ENCODE results near the gene PTDSS2. TPM values are rescaled to one million over a fixed set of nuclear protein-coding genes. Genes with fewer than 3 reads are reported as not detected.
A peak's percentile ranks its signal among the peaks of the same experiment; 100 is the strongest.

The PTDSS2 gene
- total and polyA plus RNA-seq, 10 of the 15 experiments (the other 5 are each of a cell fraction or from before 2014, with no cell fraction given): 0.39 to 21.1 (median 10.8) TPM

DNA sequence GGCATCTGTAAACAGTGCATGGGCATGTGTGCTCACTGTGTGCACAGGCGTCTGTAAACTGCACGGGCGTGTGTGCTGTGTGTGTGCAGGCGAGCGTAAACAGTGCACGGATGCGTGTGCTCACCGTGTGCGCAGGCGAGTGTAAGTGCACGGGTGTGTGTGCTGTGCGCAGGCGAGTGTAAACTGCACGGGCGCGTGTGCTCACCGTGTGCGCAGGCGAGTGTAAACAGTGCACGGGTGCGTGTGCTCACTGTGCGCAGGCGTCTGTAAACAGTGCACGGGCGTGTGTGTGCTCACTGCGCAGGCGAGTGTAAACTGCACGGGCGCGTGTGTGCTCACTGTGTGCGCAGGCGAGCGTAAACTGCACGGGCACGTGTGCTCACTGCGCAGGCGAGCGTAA is 34.5 kb downstream of the PTDSS2 start:
- CTCF ChIA-PET: no interaction called here
- H3K36me3 ChIP-seq (ENCODE audit: control insufficient read depth in 2 of 2, insufficient read depth in 2 of 2, low read length in 1 of 2): no peaks in the 10 kb centered on the region
- BruUV-seq (replicated peaks): no TSS peak
- intact Hi-C loops (cut with micrococcal nuclease; ENCODE audit: unreplicated experiment) (no loop called here), in situ Hi-C loops (cut with MboI) (no loop called here)
- SMC1A ChIA-PET (ENCODE audit: uncharacterized antibody, unreplicated experiment): no interaction called here
- H3K4me3 ChIP-seq: no peak overlapping the region
- RAD21 ChIA-PET (ENCODE audit: unreplicated experiment): no interaction called here
- no peak overlapping the region for H3K9ac ChIP-seq (ENCODE audit: control insufficient read depth, insufficient read depth, low read length)
- no peak overlapping the region for H3K27ac ChIP-seq (ENCODE audit: control insufficient read depth, insufficient read depth)
- 98% methylated on average over 38 of the region's 38 CpGs for WGBS (ENCODE audit: insufficient coverage, insufficient replicate concordance, low lambda C conversion rate, missing lambda C conversion rate)
- no peaks in the 10 kb centered on the region for H4K20me1 ChIP-seq (ENCODE audit: control insufficient read depth, insufficient read depth)
- no peaks in the 10 kb centered on the region for H3K4me1 ChIP-seq (ENCODE audit: control insufficient read depth, insufficient read depth, low read length)
- no peak for DNase-seq (ENCODE audit: low read depth, low spot score)
- POLR2A ChIA-PET: no interaction called here
- no peaks in the 10 kb centered on the region for H3K79me2 ChIP-seq (ENCODE audit: control insufficient read depth, insufficient read depth, low read length)
- no peaks in the 10 kb centered on the region for H3K27me3 ChIP-seq (replicated peaks in 1 of 2; ENCODE audit: control insufficient read depth in 2 of 2, insufficient read depth in 2 of 2, low read length in 1 of 2)
- TF ChIP-seq TCF3 (IDR thresholded peaks at IDR 0.05; ENCODE audit: borderline replicate concordance, insufficient read depth, low read depth, low read length): peak; percentile 10; the same call in 1 of the 2 replicates
- no peak for TF ChIP-seq HDGF (IDR thresholded peaks at IDR 0.05)
- TF ChIP-seq, protein P1, sequence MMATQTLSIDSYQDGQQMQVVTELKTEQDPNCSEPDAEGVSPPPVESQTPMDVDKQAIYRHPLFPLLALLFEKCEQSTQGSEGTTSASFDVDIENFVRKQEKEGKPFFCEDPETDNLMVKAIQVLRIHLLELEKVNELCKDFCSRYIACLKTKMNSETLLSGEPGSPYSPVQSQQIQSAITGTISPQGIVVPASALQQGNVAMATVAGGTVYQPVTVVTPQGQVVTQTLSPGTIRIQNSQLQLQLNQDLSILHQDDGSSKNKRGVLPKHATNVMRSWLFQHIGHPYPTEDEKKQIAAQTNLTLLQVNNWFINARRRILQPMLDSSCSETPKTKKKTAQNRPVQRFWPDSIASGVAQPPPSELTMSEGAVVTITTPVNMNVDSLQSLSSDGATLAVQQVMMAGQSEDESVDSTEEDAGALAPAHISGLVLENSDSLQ (IDR thresholded peaks at IDR 0.05): no peak
- TF ChIP-seq, protein P2, sequence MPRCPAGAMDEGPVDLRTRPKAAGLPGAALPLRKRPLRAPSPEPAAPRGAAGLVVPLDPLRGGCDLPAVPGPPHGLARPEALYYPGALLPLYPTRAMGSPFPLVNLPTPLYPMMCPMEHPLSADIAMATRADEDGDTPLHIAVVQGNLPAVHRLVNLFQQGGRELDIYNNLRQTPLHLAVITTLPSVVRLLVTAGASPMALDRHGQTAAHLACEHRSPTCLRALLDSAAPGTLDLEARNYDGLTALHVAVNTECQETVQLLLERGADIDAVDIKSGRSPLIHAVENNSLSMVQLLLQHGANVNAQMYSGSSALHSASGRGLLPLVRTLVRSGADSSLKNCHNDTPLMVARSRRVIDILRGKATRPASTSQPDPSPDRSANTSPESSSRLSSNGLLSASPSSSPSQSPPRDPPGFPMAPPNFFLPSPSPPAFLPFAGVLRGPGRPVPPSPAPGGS (IDR thresholded peaks at IDR 0.05; ENCODE audit: borderline replicate concordance, insufficient read depth, low read depth, low read length, poor library complexity, severe bottlenecking): peak; percentile 70
- no peak for TF ChIP-seq HCFC1 (IDR thresholded peaks at IDR 0.05; ENCODE audit: low read length)
- no peak for TF ChIP-seq NFYB (IDR thresholded peaks at IDR 0.05; ENCODE audit: insufficient read depth, low read depth, low read length)
- no peak for TF ChIP-seq JUNB (IDR thresholded peaks at IDR 0.05)
- H2AFZ ChIP-seq (ENCODE audit: control insufficient read depth, low read depth, low read length): no peak overlapping the region
- H3K4me2 ChIP-seq (ENCODE audit: control insufficient read depth, insufficient read depth): no peak overlapping the region
- H3K9me3 ChIP-seq (replicated peaks; ENCODE audit: control insufficient read depth, insufficient read depth, low read length): no peaks in the 10 kb centered on the region; the same call in 2 of the 3 replicates
- no peak for ATAC-seq
- no peak for FAIRE-seq

Measured in GM12878 (cell line).